Gastroesophageal sphincter (tissue), 3 donors: ENCODE data around the gene PPIH.

Experiments used
- CTCF ChIP-seq, 4 experiments: fragments of 200-600 bp in 2 of 4; fragments of 450-650 bp in 2 of 4; sonication (generic) in 1 of 4; IDR thresholded peaks; one replicate each; pipeline ENCODE4 v1.5.1; 2017 to 2019; ENCODE audit warnings: antibody characterized with exemption in 4 of 4, mild to moderate bottlenecking in 2 of 4, moderate library complexity in 2 of 4
- EP300 ChIP-seq: sonication (generic); formaldehyde crosslinking; IDR thresholded peaks from one replicate; pipeline ENCODE4 v1.6.1; 2017; ENCODE audit warnings: antibody characterized with exemption, mild to moderate bottlenecking
- POLR2A ChIP-seq, 2 donors: fragments of 450-650 bp; IDR thresholded peaks; one replicate each; pipeline ENCODE4 v1.6.1; 2017; ENCODE audit warnings: antibody characterized with exemption in 2 of 2, mild to moderate bottlenecking in 2 of 2, moderate library complexity in 1 of 2

- TF ChIP-seq CTCF (IDR thresholded peaks at IDR 0.05) = no peak
- no peak for TF ChIP-seq EP300
- no peak for TF ChIP-seq POLR2A (IDR thresholded peaks at IDR 0.05)
These were observed 62.6 kb downstream of the PPIH start for GRCh38 chr1:42720868-42721267.
